Lower leg skin (tissue), 4 donors: ENCODE results near the gene MMP12. TPM values are rescaled to one million over a fixed set of nuclear protein-coding genes. Genes with fewer than 3 reads are reported as not detected.
"Not testable (repeated sequence)": the region's sequence is repeated elsewhere in the genome, so short reads cannot be mapped to it uniquely, and the experiment has no call there.

Source experiments
- DNase-seq, 2 donors: peaks; one replicate each; pipeline ENCODE4 v3.0.0-alpha.2; 2019; ENCODE audit warnings: low spot score in 2 of 2
- H3K4me3 ChIP-seq: fragments of 200-600 bp; sonication (generic); 2 replicates; pipeline ENCODE4 v1.5.1; 2017; ENCODE audit warnings: mild to moderate bottlenecking, low read depth; ENCODE audit not compliant: poor library complexity, severe bottlenecking
- CTCF ChIP-seq, 3 donors: fragments of 450-650 bp; IDR thresholded peaks; one replicate each; pipeline ENCODE4 v1.5.1; 2016; ENCODE audit warnings: antibody characterized with exemption in 3 of 3, mild to moderate bottlenecking in 3 of 3, moderate library complexity in 2 of 3
- POLR2A ChIP-seq, 2 donors: fragments of 450-650 bp; IDR thresholded peaks; one replicate each; pipeline ENCODE4 v1.6.1; 2016 to 2017; ENCODE audit warnings: antibody characterized with exemption in 2 of 2, mild to moderate bottlenecking in 1 of 2, moderate library complexity in 1 of 2
- WGBS, 2 donors: methylation state at CpG; one replicate each; pipeline ENCODE4 v1.1.5; 2018; 5-methylcytosine and 5-hydroxymethylcytosine counted together
- intact Hi-C: fragments of 100-400 bp; cut with DNase I; formaldehyde crosslinking; loops from one replicate; pipeline ENCODE4 v1.15.0; 2023; ENCODE audit warnings: low total_unique reads
- total RNA-seq, 4 donors: library from RNA; depleted of rRNA; stranded (reverse); fragments of >200 nt; gene quantifications; one replicate each; pipeline ENCODE4 v1.1.0, GENCODE V29; 2016

The MMP12 gene
- total RNA-seq, 4 donors from 2014 or later, result 0.59 TPM; not detected in 3

- 75 to 87% methylated on average over 3 of the region's 3 CpGs for WGBS, 2 donors
- no peak for TF ChIP-seq POLR2A (IDR thresholded peaks at IDR 0.05)
- no peak for TF ChIP-seq CTCF (IDR thresholded peaks at IDR 0.05)
- no peak overlapping the region for H3K4me3 ChIP-seq
- intact Hi-C loops, result no loop called here
- DNase-seq, result no peak
These were observed 8.4 kb upstream of the MMP12 start for GRCh38 chr11:102883141-102883540.

- 86 to 90% methylated on average over 4 of the region's 4 CpGs for WGBS, 2 donors
- TF ChIP-seq CTCF (IDR thresholded peaks at IDR 0.05) (no peak), POLR2A (IDR thresholded peaks at IDR 0.05) (no peak)
- no peak for DNase-seq
- intact Hi-C loops, result no loop called here
- H3K4me3 ChIP-seq, result no peak overlapping the region
These were observed 7.7 kb upstream of the MMP12 start for GRCh38 chr11:102882389-102883024.

- TF ChIP-seq CTCF (IDR thresholded peaks at IDR 0.05) (no peak), POLR2A (IDR thresholded peaks at IDR 0.05) (no peak)
- no peak for DNase-seq
- no peak overlapping the region for H3K4me3 ChIP-seq
- 82 to 83% methylated on average over 5 of the region's 5 CpGs for WGBS, 2 donors
- intact Hi-C loops, result no loop called here
These were observed 5.0 kb upstream of the MMP12 start for GRCh38 chr11:102879801-102880200.

- WGBS, 2 donors, result 84 to 86% methylated on average over 2 of the region's 2 CpGs
- intact Hi-C loops, result no loop called here
- TF ChIP-seq POLR2A (IDR thresholded peaks at IDR 0.05) (no peak), CTCF (IDR thresholded peaks at IDR 0.05) (no peak)
- no peak overlapping the region for H3K4me3 ChIP-seq
- DNase-seq, result no peak
These were observed 3.8 kb upstream of the MMP12 start for GRCh38 chr11:102878595-102878994.

GRCh38 chr11:102869354-102869964, 5.3 kb downstream of the MMP12 start:
- H3K4me3 ChIP-seq, DNase-seq, intact Hi-C loops: not testable (repeated sequence)
- WGBS, 2 donors, result 81 to 84% methylated on average over 8 of the region's 8 CpGs

- 35 to 45% methylated on average over 3 of the region's 3 CpGs for WGBS, 2 donors
- DNase-seq, result no peak
- TF ChIP-seq POLR2A (IDR thresholded peaks at IDR 0.05) (no peak), CTCF (IDR thresholded peaks at IDR 0.05) (no peak)
- intact Hi-C loops, result no loop called here
- H3K4me3 ChIP-seq, result no peak overlapping the region
These were observed 6.4 kb downstream of the MMP12 start for GRCh38 chr11:102868339-102868738.
